ENCODE results near the gene KRT5. TPM values are rescaled to one million over a fixed set of nuclear protein-coding genes. Genes with fewer than 3 reads are reported as not detected.
"Not testable (repeated sequence)": the region's sequence is repeated elsewhere in the genome, so short reads cannot be mapped to it uniquely, and the experiment has no call there.

KRT5 gene
- total RNA-seq, 1 experiment from 2014 or later = not detected

GRCh38 chr12:52506858-52507715 lies 13.1 kb downstream of the KRT5 start:
- DNase-seq (ENCODE audit: low read depth) = peak; percentile 35
- in situ Hi-C loops (cut with HindIII; ENCODE audit: low pct_unique_long_range_greater_than_20kb, low sequenced_read_pairs) = no loop called here

DNA sequence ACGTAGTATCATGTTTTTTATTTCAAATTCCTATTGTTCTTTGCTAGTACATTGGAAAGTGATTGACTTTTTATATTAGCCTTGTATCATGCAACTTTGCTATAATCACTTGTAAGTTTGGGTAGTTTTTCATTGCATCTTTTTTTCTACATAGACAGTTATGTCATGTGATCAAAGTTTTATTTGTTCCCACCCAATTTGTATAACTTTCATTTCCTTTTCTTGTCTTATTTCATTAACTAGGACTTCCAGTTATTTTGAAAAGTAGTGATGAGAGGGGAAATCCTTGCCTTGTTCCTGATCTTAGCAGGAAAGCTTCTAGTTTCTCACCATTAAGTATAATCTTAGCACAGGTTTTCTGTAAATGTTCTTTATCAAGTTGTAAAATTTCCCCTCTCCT lies 17.3 kb downstream of the KRT5 start:
- in situ Hi-C loops (cut with HindIII; ENCODE audit: low pct_unique_long_range_greater_than_20kb, low sequenced_read_pairs) = no loop called here
- DNase-seq (ENCODE audit: low read depth) = no peak

DNA sequence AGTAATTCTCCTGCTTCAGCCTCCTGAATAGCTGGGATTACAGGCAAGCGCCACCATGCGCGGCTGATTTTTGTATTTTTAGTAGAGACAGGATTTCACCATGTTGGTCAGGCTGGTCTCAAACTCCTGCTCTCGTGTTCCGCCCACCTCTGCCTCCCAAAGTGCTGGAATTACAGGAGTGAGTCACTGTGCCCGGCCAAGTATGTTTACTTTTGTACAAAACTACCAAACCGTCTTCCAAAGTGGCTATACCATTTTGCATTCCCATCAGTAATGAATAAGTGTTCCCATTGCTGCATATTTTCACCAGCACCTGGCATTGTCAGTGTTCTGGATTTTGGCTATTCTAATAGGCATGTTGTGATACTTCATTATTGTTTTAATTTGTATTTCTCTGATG lies 18.7 kb downstream of the KRT5 start:
- no peak for DNase-seq (ENCODE audit: low read depth)
- in situ Hi-C loops (cut with HindIII; ENCODE audit: low pct_unique_long_range_greater_than_20kb, low sequenced_read_pairs) = no loop called here

GRCh38 chr12:52500574-52500973 lies 19.6 kb downstream of the KRT5 start:
- in situ Hi-C loops (cut with HindIII; ENCODE audit: low pct_unique_long_range_greater_than_20kb, low sequenced_read_pairs) = not testable (repeated sequence)

GRCh38 chr12:52499806-52500560 lies 20.2 kb downstream of the KRT5 start:
- DNase-seq (ENCODE audit: low read depth) = no peak
- in situ Hi-C loops (cut with HindIII; ENCODE audit: low pct_unique_long_range_greater_than_20kb, low sequenced_read_pairs) = no loop called here

More at GRCh38 chr12:52500574-52500973, 19.6 kb downstream of the KRT5 start:
- not testable (repeated sequence) for DNase-seq (ENCODE audit: low read depth)

DNA sequence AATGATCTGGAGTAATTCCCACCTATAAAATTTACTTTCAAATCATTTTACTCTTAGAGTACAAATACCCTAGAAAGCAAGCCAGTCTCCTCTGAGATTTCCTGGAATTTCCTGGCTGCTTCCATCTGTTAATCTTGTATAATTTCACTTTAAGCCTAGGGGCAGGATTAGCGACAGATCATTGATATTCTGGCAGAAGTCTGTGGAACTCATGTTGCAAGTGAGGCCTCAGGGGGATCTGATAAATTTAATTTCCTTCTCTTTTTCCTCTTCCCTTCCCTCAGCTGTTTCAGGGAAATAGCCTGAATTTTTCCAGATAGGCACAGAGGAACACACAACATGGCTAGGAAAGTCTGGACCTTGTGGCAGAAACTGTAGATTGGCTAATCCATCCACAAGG lies 21.2 kb downstream of the KRT5 start:
- no peak for DNase-seq (ENCODE audit: low read depth)
- in situ Hi-C loops (cut with HindIII; ENCODE audit: low pct_unique_long_range_greater_than_20kb, low sequenced_read_pairs) = no loop called here

DNA sequence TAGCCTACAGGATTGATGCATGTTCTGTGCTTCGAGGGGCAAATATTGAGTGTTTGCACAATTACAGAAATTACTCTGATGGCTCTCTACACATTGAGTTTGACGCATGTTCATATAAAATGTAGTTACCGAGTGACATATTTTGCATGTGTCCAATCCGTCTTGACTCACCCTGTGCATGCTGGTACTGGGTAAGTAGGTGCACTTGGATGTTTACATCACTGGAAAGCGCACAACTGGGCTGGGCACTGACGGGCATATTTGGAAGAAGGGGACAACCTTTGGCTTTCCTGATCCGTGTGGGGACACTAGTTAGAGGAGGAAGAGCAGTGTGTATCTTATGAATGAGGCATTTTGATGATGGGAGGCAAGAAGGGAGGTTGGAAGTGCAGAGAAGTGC lies 22.2 kb downstream of the KRT5 start:
- no peak for DNase-seq (ENCODE audit: low read depth)
- in situ Hi-C loops (cut with HindIII; ENCODE audit: low pct_unique_long_range_greater_than_20kb, low sequenced_read_pairs) = no loop called here

GRCh38 chr12:52496590-52497071 lies 23.6 kb downstream of the KRT5 start:
- no peak for DNase-seq (ENCODE audit: low read depth)
- in situ Hi-C loops (cut with HindIII; ENCODE audit: low pct_unique_long_range_greater_than_20kb, low sequenced_read_pairs) = no loop called here

- no peak for DNase-seq (ENCODE audit: low read depth)
- in situ Hi-C loops (cut with HindIII; ENCODE audit: low pct_unique_long_range_greater_than_20kb, low sequenced_read_pairs) = no loop called here
Observed at GRCh38 chr12:52496054-52496453, 24.1 kb downstream of the KRT5 start.

GRCh38 chr12:52495389-52495788 lies 24.8 kb downstream of the KRT5 start:
- in situ Hi-C loops (cut with HindIII; ENCODE audit: low pct_unique_long_range_greater_than_20kb, low sequenced_read_pairs) = no loop called here
- DNase-seq (ENCODE audit: low read depth) = peak; percentile 6

DNA sequence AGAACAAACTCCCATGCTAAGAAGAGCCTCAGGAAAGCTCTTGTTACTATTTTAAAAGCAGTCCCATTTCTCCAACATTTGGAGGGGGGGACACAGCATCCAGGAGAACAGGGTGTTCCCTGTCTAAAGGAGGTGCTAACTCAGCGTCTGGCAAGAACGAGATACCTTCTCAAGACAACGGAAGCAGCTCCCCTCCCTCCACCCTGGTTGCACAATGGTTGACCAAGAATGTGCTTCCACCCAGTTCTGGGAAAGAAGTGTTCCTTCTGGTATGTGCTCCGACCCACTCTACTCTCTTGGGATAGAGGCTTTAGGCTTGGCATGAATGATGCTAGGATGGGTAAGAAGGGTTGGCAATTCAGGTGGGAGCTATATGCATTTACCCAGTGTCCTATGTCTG lies 25.7 kb downstream of the KRT5 start:
- in situ Hi-C loops (cut with HindIII; ENCODE audit: low pct_unique_long_range_greater_than_20kb, low sequenced_read_pairs) = no loop called here
- no peak for DNase-seq (ENCODE audit: low read depth)

- in situ Hi-C loops (cut with HindIII; ENCODE audit: low pct_unique_long_range_greater_than_20kb, low sequenced_read_pairs) = no loop called here
- DNase-seq (ENCODE audit: low read depth) = no peak
Observed at GRCh38 chr12:52494100-52494499, 26.1 kb downstream of the KRT5 start.

DNA sequence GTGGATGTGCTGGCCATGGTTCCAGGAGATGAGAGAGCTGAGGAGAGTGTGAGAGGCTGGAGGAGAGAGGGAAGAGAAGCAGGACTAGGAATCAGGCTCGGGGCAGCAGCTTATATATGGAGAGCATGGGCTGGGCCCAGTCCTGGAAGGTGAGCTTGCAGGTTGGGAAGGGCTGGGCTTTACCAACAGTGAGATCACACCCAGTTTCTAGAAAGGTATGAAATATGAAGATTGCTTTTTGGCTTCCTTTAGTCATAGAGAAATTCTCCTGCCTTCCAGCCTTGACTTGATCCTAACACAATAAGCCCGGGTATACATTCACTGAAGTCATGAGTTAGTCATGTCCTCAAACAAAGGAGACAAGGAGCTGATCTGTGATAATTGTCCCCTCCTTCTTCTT lies 27.0 kb downstream of the KRT5 start, which contains the start of gene KRT6A:
Gene KRT6A (minus strand): TSS at position 86 of the 400 bp plus-strand sequence. CDS start 69 bp downstream, at position 17.
- in situ Hi-C loops (cut with HindIII; ENCODE audit: low pct_unique_long_range_greater_than_20kb, low sequenced_read_pairs) = no loop called here
- DNase-seq (ENCODE audit: low read depth) = no peak

DNA sequence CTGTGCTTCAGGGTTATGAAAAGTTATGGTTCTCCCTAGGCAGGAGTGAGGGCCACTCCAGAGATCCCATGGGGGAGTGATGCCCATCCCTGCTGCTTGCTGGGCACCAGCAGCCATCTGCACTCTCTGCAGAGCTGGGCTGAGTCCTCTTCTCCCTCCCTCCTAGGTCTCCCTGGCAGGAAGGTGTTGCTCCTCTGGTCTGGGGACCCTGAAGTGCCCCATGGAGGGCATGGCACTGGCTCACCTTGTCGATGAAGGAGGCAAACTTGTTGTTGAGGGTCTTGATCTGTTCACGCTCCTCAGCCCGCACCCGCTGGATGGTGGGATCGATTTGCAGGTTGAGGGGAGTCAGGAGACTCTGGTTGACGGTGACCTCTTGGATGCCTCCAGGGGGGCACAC lies 27.8 kb downstream of the KRT5 start:
- in situ Hi-C loops (cut with HindIII; ENCODE audit: low pct_unique_long_range_greater_than_20kb, low sequenced_read_pairs); DNase-seq (ENCODE audit: low read depth): not testable (repeated sequence)

- DNase-seq (ENCODE audit: low read depth); in situ Hi-C loops (cut with HindIII; ENCODE audit: low pct_unique_long_range_greater_than_20kb, low sequenced_read_pairs): not testable (repeated sequence)
Observed at GRCh38 chr12:52491495-52491894, 28.7 kb downstream of the KRT5 start.

GRCh38 chr12:52488736-52489135 lies 31.5 kb downstream of the KRT5 start:
- in situ Hi-C loops (cut with HindIII; ENCODE audit: low pct_unique_long_range_greater_than_20kb, low sequenced_read_pairs) = no loop called here
- DNase-seq (ENCODE audit: low read depth) = no peak

- in situ Hi-C loops (cut with HindIII; ENCODE audit: low pct_unique_long_range_greater_than_20kb, low sequenced_read_pairs); DNase-seq (ENCODE audit: low read depth): not testable (repeated sequence)
Observed at GRCh38 chr12:52487744-52488443, 32.3 kb downstream of the KRT5 start.

DNA sequence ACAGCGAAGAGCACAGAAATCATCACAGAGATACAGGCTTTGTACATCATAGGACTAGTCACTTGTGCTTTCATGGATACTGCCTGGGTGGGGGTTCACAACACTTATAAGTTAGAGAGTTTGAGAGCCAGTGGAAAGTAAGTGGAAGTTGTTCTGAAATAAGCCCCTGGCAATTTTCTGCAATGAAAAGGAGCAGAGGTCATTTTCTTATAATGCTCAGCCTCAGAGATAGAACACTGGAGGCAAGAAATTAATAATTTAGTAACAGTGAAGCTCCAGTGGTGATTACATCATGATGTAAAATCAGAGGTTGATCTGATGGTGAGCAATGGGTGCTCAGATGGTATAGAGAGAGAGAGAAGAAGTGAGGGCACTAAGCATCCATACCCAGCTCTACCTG lies 33.0 kb downstream of the KRT5 start:
- no peak for DNase-seq (ENCODE audit: low read depth)
- in situ Hi-C loops (cut with HindIII; ENCODE audit: low pct_unique_long_range_greater_than_20kb, low sequenced_read_pairs) = no loop called here
